ENCODE measurements around the gene ANKS3.
A peak's percentile ranks its signal among the peaks of the same experiment; 100 is the strongest.
"Not testable (repeated sequence)": the region's sequence is repeated elsewhere in the genome, so short reads cannot be mapped to it uniquely, and the experiment has no call there.

The ANKS3 gene

DNA sequence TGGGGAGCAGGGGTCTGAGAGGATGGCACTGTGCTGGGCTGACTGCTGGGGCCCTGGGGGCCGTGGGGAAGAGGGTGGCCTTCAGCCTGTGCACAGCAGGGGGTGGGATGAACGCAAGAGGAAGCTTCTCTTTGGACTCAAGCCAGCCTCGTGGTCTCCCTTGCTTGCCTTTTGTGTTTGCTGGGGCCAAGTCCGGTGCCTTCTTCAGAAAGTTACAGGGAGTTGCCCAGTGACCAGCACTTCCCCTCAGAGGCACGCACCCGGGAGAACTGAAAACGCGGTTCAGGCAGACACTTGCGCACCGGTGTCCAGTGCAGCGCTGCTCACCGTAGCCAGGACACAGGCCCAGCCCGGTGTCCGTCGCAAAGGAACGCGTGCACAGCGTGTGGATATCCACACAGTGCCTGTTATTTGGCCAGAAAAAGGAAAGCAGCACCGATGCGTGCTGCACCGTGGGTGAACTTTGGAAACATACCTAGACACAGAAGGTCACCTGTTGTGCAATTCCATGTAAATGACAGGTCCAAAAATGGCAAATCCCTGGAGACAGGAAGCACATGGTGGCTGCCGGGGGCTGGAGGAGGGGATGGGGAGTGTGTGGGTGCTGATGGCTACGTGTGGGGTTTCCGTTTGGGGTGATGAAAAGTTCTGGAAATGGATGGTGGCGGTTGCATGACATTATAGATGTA, 70.2 kb downstream of the ANKS3 start:
- DNase-seq, result no peak

DNA sequence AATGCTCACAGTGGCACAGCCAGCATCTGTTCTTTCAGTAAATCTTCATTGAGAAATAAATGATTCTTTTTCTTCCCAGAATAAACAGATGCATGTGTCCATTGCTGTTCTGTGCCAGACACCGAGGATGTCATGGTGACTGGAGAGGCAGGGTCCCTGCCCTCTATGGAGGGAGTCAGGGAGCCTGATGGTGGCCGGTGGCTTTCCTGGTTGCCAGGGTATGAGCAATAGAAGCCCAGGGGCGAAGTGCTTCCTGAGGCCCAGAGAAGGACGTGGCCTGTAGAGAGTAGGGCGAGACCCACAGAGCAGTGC, 70.7 kb downstream of the ANKS3 start:
- peak; percentile 39 for DNase-seq

DNA sequence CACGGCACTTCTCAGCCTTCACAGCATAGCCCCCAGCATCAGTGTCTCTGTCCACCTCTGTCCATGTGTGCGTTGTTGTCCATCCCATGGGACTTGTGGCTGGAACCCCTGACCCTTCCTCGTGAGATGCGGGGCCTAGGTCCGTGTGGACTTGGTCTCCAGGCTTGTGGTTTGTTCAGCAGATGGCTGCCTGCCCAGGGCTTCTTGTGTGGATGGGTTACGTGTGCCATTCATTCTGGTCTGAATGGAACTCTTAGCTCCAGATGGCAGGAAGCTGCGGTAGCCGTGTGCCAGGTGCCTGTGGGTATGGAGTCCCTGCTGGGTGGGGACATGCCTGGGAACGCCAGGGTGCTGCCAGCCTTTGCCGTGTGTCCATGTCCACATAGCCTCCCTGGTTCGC, 72.4 kb downstream of the ANKS3 start:
- no peak for DNase-seq

DNA sequence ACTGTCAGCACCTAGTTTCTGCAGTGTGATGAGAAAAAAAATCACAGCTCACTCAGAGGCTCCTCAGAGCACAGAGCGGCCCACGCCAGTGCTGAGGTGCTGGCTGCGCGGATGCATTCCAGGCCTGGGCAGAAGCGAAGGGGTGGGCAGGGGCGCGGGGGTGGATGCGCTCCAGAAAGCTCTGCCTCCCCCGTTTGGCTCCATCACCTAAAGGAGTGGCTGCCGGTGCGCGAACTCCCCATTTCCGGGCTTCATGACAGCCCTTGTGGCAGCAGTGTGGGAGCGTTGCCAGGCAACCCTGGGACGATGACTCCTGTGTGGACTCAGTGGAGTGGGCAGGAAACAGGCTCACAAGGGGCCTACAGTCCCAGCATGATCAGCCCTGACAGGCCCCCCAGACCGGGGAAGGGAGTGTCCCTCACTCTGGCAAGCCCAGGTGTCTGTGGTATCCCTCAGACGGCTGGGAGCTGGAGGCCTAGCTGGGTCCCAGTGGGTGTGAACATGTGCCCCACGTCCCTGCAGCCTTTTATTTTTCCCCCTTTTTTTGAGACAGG, 73.5 kb downstream of the ANKS3 start:
- no peak for DNase-seq

DNA sequence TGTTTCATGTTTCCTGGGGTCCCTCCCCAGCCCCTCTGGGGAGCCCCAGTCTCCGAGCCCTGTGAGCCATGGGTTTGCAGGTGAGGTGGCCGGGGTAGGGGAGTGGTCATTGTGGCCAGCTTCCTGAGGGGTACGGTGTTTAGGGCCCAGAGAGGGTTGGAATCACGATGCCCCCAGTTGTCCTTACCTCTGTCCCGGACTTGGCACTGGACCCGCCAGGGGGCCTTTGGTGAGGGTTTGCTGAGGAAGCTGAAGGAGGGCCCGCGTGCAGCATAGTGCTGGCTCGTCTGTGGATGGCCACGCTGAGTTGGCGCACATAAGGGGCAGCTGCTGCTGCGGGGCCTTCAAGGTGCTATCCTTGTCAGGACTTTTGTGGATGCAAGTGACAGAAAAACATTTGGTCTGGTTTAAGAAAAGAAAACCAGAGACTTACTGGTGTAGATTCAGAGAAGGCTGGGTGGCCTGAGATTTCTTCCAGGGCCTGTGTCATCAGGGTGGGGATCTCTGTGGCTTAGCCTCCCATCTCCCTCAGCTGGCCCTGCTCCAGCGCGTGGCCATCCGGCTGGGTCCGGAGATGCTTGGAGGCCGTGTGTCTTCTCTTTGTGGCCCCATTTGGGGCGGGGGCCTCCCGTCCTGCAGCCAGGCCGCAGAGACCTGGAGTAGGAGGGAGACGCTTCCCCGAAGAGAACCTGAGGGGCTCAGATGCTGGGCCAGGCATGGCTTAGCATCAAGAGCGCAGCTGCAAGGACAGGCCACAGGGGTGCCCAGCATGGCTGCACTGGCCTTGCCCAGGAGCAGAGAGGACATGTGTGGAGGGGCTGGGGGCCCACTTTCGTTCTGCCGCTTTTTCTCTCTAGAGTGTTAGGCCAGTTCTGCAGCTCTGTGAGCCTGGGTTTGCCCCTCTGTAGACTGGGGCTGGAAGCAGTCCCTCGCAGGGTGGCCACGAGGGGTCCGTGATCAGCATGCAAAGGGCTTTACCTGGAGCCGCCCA, 74.4 kb downstream of the ANKS3 start:
- no peak for DNase-seq

DNA sequence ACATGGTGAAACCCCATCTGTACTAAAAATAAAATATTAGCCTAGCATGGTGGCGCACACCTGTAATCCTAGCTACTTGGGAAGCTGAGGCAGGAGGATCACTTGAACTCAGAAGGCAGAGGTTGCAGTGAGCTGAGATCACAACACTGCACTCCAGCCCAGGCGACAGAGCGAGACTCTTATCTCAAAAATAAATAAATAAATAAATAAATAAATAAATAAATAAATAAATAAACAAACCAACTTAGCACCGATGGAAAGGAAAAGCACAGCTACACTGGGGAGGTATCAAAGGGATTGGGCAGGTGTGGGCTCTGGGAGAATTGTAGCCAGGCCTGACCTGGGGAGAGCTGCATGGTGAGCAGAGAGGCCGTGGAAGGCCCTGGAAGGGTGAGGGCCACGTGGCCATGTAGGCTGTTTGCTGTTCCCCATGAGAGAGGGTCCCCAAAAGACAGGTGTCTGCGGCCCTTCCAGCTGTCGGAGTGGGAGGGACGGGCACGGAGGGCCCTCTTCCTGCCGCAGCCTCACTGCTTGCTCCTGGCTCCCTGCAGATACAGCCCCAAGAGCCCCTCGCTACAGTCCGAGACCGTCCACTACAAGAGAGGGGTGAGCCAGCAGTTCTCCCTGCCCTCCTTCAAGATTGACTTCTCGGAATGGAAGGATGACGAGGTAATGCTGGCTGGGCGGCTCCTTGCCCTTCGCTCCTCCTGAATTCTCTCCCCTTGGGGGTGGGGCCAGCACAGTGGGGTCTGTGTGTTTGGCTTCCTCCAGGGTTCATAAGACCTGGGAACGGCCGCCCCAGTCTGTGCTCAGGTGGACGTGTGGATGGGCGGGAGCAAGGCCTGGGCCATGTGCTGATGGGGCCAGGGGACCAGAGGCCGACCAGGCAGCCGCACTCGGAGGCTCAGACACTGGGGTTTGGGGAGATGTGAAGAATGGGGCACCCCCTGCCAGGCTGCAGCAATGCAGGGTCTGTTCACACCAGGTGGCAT, 77.1 kb downstream of the ANKS3 start:
- DNase-seq, result no peak

DNA sequence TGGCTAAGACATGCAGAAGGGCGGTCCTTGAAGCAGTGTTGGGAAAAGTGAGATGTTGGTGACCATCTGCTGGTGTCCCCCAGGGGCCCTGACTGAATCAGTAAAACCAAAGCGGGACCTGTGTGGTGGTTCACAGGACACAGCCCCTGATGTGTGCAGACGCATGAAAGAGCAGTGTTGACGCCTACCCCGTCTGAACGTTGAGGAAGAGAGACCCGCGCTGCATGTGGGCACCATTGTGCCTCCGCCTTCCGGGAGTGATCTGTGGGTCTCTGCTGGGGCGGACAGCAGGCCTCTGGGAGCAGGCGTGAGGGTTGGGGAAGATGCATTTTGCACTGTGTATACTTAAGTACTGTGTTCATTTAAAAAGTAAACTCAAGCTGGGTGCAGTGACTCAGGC, 77.8 kb downstream of the ANKS3 start:
- DNase-seq, result no peak

DNA sequence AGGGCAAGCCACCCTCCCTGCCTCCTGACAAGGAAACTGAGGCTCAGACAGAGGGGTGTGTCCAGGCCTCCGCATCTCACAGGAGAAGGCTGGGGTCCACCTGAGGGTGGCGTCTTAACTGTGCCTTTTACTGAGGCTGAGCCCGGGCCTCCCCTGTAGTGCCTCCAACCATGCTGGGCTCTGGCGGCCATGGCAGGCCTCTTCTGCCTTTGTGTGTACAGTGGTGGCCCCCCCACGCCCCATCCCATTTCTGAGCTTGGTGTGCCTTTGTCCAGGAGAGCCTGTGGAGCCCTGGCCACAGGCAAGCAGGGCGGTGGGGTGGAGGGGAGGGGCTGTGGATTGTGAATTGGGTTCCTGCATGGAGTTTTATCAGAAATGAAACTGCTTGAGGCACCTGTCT, 78.3 kb downstream of the ANKS3 start:
- no peak for DNase-seq

DNA sequence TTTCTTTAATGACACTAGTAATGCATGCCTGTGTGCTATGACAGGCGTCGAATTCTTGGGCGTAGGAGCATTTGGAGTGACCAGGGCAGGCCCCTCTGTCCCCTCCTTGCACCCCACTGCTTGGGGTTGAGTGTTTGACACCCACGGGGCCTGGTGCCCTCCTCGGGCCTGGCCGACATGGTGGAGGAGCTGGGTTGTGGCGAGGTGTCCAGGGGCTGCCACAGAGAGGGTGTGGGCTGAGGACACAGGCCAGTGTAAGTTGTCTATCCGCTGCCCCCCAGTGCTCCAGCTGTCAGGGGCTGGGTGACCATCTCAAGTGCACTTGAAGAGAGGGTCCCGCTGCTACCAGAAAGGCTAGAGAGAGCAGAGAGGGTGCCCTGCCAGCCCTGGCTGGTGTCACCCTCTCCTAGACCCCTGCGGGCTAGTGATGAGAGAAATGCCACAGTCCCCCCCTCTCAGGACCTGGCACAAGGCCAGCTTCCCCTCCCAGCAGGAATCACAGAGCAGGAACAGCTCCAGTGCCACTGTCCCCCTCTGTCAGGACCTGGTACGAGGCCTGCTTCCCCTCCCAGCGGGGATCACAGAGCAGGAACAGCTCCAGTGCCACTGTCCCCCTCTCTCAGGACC, 79.0 kb downstream of the ANKS3 start:
- DNase-seq, result no peak

DNA sequence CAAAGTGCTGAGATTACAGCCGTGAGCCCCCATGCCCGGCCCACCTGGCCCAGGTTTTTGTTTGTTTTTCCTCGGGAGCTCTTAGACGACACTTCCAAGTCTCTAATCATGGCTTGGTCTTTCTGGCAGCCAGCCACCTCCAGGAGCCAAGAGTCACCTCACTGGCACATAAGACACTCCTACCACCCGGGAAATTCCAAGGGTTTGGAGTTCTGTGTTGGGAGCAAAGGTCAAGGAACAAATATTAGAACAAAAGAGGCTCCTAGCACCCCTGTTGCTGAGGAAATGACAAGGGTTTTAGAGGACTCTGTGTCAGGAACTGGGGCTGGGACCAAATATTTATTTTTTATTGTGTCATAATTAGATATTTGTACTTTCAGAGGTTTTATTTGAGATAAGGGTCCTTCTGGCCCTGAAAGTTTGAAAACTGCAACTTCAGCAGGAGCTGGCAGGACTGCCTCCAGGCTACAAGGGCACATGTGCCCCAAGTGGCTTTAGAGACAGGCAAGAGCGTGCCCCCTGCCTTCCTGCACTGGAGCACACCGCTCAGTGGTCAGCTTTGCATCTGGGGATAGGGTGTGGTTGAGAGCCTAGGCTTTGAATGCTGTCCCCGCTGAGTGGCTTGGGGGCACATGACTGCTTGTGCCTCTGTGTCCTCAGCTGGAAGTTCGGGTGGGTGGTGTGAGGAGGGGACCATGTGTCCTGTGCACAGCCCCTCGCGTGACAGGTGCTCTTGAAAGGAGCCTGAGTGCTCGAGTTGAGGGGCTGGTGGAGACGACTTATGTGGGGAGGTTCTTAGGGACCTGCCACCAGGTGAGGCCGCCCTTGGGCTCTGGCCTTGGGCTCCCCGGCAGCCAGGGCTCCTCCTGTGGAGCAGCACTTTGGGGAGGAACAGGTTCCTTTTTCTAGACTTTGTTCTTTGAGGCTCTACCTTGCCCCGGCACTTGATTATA, 79.8 kb downstream of the ANKS3 start:
- DNase-seq, result no peak

DNA sequence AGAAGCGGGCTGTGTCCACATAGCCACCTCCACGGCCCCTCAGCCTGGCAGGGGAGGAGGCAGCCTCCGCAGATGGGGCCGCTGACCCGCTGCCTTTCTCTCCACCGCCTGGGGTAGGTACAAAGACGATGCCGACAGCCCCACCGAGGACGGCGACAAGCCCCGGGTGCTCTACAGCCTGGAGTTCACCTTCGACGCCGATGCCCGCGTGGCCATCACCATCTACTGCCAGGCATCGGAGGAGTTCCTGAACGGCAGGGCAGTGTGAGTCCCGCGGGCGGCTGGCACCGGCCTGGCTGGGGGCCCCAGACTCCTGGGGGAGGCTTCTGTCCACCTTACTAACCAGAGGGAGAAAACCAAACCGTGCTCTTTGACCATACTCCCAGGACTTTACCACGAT, 81.5 kb downstream of the ANKS3 start:
- DNase-seq, result no peak

DNA sequence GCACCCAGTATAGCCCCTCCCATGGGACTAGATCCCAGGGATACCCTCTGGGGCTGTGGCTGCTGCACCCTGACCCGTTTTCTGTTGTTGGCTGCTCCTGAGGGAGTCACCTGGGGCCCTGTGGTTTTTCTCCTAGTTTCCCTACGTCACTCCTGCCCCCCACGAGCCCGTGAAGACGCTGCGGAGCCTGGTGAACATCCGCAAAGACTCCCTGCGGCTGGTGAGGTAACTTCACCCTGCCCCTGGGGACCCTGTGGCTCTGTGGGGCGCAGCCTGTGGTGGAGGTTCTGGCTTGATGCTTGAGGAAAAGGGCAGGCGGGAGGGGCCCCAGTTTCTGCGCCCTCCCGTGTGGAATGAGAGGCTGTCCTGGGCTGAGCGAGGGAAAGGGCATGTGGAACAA, 82.2 kb downstream of the ANKS3 start:
- DNase-seq, result no peak

DNA sequence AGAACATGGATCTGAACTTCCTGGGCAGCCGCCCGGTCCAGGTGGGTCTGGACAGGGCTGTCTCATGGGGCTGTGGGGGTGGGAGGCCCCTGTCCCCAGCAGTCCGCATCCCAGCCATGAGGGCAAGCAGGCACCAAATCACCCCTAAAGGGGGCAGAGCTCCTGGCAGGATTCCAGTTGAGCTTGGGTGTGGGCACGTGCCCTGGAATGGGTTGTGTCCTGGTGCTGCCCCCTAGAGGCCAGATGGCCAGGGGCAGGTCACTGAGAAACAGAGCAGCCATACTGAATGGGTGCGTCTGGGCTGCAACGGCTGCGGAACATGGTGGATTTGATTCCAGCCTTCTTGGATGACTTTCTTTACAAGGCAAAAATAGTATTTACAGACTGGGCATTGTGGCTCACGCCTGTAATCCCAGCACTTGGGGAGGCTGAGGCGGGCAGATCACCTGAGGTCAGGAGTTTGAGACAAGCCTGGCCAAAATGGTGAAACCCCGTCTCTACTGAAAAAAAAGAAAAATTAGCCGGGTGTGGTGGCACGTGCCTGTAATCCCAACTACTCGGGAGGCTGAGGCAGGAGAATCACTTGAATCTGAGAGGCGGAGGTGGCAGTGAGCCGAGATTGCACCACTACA, 83.5 kb downstream of the ANKS3 start:
- not testable (repeated sequence) for DNase-seq

DNA sequence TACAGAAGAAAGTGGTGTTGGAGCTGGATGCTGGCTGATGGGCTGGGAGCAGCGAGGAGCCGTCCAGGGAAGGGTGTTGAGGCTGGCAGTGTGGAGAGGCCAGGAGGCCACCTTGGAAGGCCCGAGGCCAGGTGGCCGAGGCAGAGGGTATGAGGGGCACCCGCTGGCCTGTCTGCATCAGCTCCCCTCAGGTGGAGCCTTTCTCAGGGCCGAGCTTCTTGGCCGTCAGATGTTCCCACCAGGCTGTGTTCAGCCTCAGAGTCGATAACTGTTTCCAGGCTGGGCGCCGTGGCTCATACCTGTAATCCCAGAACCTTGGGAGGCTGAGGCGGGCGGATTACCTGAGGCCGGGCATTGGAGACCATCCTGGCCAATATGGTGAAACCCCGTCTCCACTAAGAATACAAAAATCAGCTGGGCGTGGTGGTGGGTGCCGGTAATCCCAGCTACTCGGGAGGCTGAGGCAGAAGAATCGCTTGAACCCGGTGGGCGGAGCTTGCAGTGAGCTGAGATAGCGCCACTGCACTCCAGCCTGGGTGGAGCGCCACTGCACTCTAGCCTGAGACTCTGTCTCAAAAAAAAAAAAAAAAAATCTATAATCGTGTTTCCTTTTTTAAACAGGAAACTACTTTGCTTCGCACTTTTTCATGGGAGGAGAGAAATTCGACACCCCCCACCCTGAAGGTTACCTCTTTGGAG, 84.2 kb downstream of the ANKS3 start:
- no peak for DNase-seq

DNA sequence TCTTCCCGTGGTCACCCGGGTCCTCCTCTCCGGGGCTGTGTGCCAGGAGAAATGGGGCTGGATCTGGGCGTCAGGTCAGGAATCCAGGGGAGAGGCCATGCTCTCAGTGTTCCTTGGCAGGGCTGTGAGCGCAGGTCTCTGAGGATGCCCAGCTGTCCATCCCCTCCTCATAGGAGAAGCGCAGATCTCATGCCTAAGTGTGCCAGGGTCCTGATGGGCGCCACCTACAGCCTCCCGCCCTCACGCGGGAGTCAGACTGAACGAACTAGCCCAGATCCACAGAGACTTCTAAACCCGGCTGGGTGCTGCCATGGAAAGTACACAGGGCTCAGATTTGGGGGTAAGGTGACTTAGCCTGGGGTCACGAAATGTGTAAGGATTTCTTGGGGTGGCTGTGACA, 85.2 kb downstream of the ANKS3 start:
- DNase-seq, result no peak

DNA sequence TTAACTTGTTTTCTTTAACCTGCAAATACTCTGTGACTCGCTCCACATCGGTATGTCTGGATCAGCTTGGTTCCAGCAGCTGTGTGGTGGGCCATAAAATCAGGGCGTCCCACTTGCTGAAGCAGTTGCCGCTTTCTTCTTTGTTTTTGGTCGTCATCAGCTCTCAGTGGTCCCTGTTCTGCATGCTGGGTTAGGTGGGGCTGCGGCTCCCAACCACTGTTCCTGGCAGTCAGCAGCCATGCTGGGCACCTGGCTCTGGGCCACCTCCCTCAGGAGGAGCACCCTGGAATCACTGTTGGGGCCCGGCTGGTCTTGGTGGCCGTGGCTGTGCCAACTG, 86.5 kb downstream of the ANKS3 start:
- DNase-seq, result no peak

DNA sequence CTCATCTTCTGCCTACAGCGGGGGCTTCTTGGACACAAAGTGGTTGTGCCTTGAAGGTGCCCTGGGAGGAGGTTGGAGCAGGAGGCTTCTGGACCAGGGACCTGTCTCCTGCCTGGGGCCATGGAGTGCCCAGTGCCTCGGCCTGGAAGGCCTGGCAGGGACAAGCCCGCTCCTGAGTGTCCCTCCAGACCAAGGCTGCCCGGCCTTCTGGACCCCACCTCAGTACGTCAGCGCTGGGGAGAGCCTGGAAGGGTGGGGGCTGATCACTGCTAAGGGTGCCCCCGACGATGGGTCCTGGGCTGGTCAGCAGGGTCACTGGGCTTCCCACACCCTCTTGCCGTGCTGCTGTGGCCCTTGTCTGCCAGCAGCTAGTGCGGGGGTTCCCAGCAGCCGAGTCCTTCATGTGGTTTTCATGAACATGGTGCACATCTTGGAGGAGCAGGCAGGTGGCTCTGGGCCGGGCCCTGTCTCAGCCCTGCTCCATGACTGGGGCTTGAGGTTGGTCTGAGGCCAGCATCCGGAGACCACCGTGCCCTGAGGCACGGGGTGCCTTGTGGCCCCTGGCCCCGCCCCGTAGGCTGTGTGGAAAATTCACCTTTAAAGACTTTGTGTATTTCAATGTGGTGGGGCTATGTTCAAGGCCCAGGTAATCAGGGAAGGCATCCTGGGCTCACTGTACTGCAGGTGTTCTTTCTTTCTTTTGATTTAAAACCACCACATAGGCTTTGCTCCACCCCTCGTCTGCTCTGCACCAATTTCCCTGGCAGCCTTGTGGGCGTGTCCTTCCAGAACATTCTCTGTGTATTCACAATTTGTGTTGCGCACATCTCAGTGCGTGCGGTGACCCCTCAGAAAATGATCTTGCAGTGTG, 87.1 kb downstream of the ANKS3 start:
- no peak for DNase-seq
